Trophoblast cell (in vitro differentiated cells and primary cell): ENCODE measurements around the gene LRMDA.

Experiments used
- DNase-seq, 2 donors: peaks; one replicate each; pipeline ENCODE4 v3.0.0-alpha.2; 2016
- H2AFZ ChIP-seq: 2 replicates; pipeline ENCODE4 v1.6.1; 2013; ENCODE audit warnings: low read length, moderate library complexity, mild to moderate bottlenecking; ENCODE audit not compliant: insufficient read depth, poor library complexity
- H2AK5ac ChIP-seq: 2 replicates; pipeline ENCODE4 v1.6.1; 2013; ENCODE audit warnings: mild to moderate bottlenecking, low read length
- H2BK120ac ChIP-seq: 2 replicates; pipeline ENCODE4 v1.6.1; 2013; ENCODE audit warnings: low read length, mild to moderate bottlenecking, moderate library complexity; ENCODE audit not compliant: insufficient read depth, poor library complexity
- H2BK12ac ChIP-seq: 2 replicates; pipeline ENCODE4 v1.6.1; 2013; ENCODE audit warnings: mild to moderate bottlenecking, low read length, moderate library complexity
- H2BK5ac ChIP-seq: 2 replicates; pipeline ENCODE4 v1.6.1; 2013; ENCODE audit warnings: low read length, low read depth, moderate library complexity, mild to moderate bottlenecking; ENCODE audit not compliant: poor library complexity
- H3K14ac ChIP-seq: 2 replicates; pipeline ENCODE4 v1.6.1; 2013; ENCODE audit warnings: mild to moderate bottlenecking, low read length
- H3K18ac ChIP-seq: 2 replicates; pipeline ENCODE4 v1.6.1; 2013; ENCODE audit warnings: mild to moderate bottlenecking, low read length
- H3K23ac ChIP-seq: 2 replicates; pipeline ENCODE4 v1.6.1; 2013; ENCODE audit warnings: low read length
- H3K27ac ChIP-seq: 2 replicates; pipeline ENCODE4 v1.5.1; 2013; ENCODE audit warnings: low read depth, mild to moderate bottlenecking, inconsistent platforms, low read length, moderate library complexity
- H3K27me3 ChIP-seq: 2 replicates; pipeline ENCODE4 v1.6.1; 2013; ENCODE audit warnings: inconsistent platforms, mild to moderate bottlenecking, low read length, moderate library complexity; ENCODE audit not compliant: insufficient read depth
- H3K36me3 ChIP-seq, 2 experiments: 1 replicate in 1 of 2; 2 replicates in 1 of 2; pipeline ENCODE4 v1.6.1; 2013; ENCODE audit warnings: low read length in 2 of 2, mild to moderate bottlenecking in 2 of 2, moderate library complexity in 1 of 2; ENCODE audit not compliant: insufficient read depth in 2 of 2, control insufficient read depth in 1 of 2
- H3K4ac ChIP-seq: 2 replicates; pipeline ENCODE4 v1.6.1; 2013; ENCODE audit warnings: low read depth, mild to moderate bottlenecking, low read length, moderate library complexity
- H3K4me1 ChIP-seq, 2 experiments: 1 replicate in 1 of 2; 2 replicates in 1 of 2; pipeline ENCODE4 v1.6.1; 2013; ENCODE audit warnings: low read length in 2 of 2, mild to moderate bottlenecking in 2 of 2, moderate library complexity in 1 of 2; ENCODE audit not compliant: insufficient read depth in 2 of 2, control insufficient read depth in 1 of 2
- H3K4me2 ChIP-seq: 2 replicates; pipeline ENCODE4 v1.6.1; 2013; ENCODE audit warnings: inconsistent platforms, mild to moderate bottlenecking, low read length, moderate library complexity
- H3K4me3 ChIP-seq: 2 replicates; pipeline ENCODE4 v1.5.1; 2013; ENCODE audit warnings: mild to moderate bottlenecking, low read depth, low read length, inconsistent platforms
- H3K79me1 ChIP-seq: one replicate; pipeline ENCODE4 v1.6.1; 2013; ENCODE audit warnings: low read length
- H3K79me2 ChIP-seq: 2 replicates; pipeline ENCODE4 v1.6.1; 2013; ENCODE audit warnings: low read length, mild to moderate bottlenecking; ENCODE audit not compliant: control insufficient read depth, insufficient read depth, poor library complexity
- H3K9ac ChIP-seq: 2 replicates; pipeline ENCODE4 v1.6.1; 2013; ENCODE audit warnings: mild to moderate bottlenecking, low read length
- H3K9me3 ChIP-seq: 2 replicates; pipeline ENCODE4 v1.6.1; 2013; ENCODE audit warnings: low read depth, mild to moderate bottlenecking, control low read depth, inconsistent platforms, low read length; ENCODE audit not compliant: insufficient read depth
- H4K12ac ChIP-seq: 2 replicates; pipeline ENCODE4 v1.6.1; 2013; ENCODE audit warnings: low read depth, mild to moderate bottlenecking, low read length, moderate library complexity
- H4K8ac ChIP-seq: 2 replicates; pipeline ENCODE4 v1.6.1; 2013; ENCODE audit warnings: low read depth, mild to moderate bottlenecking, low read length, moderate library complexity
- H4K91ac ChIP-seq: one replicate; pipeline ENCODE4 v1.6.1; 2013; ENCODE audit warnings: low read depth, mild to moderate bottlenecking, low read length, moderate library complexity
- WGBS: extraction: QIAGEN DNeasy Blood & Tissue Kit; methylation state at CpG from one replicate; pipeline ENCODE4 v1.1.7; 2013; ENCODE audit warnings: missing lambda C conversion rate; ENCODE audit not compliant: insufficient read length, insufficient coverage; ENCODE audit errors: extremely low coverage; 5-methylcytosine and 5-hydroxymethylcytosine counted together

LRMDA gene

DNA sequence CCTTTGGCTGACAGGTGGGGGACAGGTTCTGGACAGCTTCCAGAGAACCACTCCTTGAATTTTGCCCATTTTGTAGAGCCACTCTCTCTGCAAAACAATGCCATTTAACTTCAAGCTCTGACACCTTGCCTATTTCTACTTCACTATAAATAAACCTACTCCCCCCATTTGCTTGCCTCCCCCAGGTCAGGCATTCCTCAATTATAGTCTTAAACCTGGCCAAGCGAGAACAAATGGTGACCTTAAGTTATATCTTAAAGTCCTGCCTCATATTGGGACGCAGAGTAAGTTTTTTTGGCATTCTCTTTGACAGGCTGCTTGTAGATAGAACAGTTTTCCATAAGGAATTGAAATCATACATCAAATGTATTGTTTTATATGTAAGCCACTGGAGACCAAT is 706.9 kb downstream of the LRMDA start:
- Histone ChIP-seq H2BK12ac (no peak overlapping the region), H2BK120ac (no peak overlapping the region), H3K14ac (no peak overlapping the region), H4K91ac (no peak overlapping the region), H3K79me1 (peaks cover 7% of the 10 kb centered on the region), H2AK5ac (no peak overlapping the region), H3K18ac (no peak overlapping the region), H3K4me2 (peak overlapping the region; percentile 29), H2AFZ (no peak overlapping the region), H3K79me2 (no peaks in the 10 kb centered on the region), H3K4ac (no peak overlapping the region), H3K9me3 (peaks cover under 1% of the 10 kb centered on the region), H4K8ac (no peak overlapping the region), H2BK5ac (no peak overlapping the region), H3K9ac (no peak overlapping the region), H4K12ac (no peak overlapping the region), H3K4me3 (no peak overlapping the region), H3K23ac (no peak overlapping the region), H3K36me3 (no peaks in the 10 kb centered on the region), H3K27me3 (no peaks in the 10 kb centered on the region), H3K4me1 (peaks cover 8 to 14% of the 10 kb centered on the region in 2 experiments), H3K27ac (no peak overlapping the region)
- no peak for DNase-seq
- no CpG with 5 or more reads among the region's 2 CpGs for WGBS

- Histone ChIP-seq H2BK5ac (no peak overlapping the region), H3K27me3 (no peaks in the 10 kb centered on the region), H2AK5ac (no peak overlapping the region), H2AFZ (no peak overlapping the region), H4K91ac (no peak overlapping the region), H4K8ac (no peak overlapping the region), H3K4me3 (no peak overlapping the region), H3K27ac (no peak overlapping the region), H2BK120ac (no peak overlapping the region), H2BK12ac (no peak overlapping the region), H3K14ac (no peak overlapping the region), H4K12ac (no peak overlapping the region), H3K79me1 (peaks cover 7% of the 10 kb centered on the region), H3K9ac (no peak overlapping the region), H3K79me2 (no peaks in the 10 kb centered on the region), H3K4me2 (no peak overlapping the region), H3K36me3 (no peaks in the 10 kb centered on the region), H3K23ac (no peak overlapping the region), H3K9me3 (no peaks in the 10 kb centered on the region), H3K4me1 (peaks cover 5 to 9% of the 10 kb centered on the region in 2 experiments), H3K4ac (no peak overlapping the region), H3K18ac (no peak overlapping the region)
- DNase-seq, result no peak
- WGBS, result no CpG with 5 or more reads among the region's 3 CpGs
These were observed 707.5 kb downstream of the LRMDA start for GRCh38 chr10:76138906-76139305.

GRCh38 chr10:76139431-76139830 is 708.0 kb downstream of the LRMDA start:
- peaks cover 3 to 5% of the 10 kb centered on the region in 2 experiments for H3K4me1 ChIP-seq
- no peak overlapping the region for H3K23ac ChIP-seq
- H2AK5ac ChIP-seq, result no peak overlapping the region
- H3K18ac ChIP-seq, result no peak overlapping the region
- H2BK12ac ChIP-seq, result no peak overlapping the region
- H3K4me3 ChIP-seq, result no peak overlapping the region
- no peaks in the 10 kb centered on the region for H3K27me3 ChIP-seq
- no peak overlapping the region for H3K4ac ChIP-seq
- no peak overlapping the region for H3K4me2 ChIP-seq
- no peaks in the 10 kb centered on the region for H3K36me3 ChIP-seq
- H4K8ac ChIP-seq, result no peak overlapping the region
- no peak overlapping the region for H3K14ac ChIP-seq
- H3K9ac ChIP-seq, result no peak overlapping the region
- H3K9me3 ChIP-seq, result no peaks in the 10 kb centered on the region
- no peak overlapping the region for H4K91ac ChIP-seq
- no peaks in the 10 kb centered on the region for H3K79me2 ChIP-seq
- H4K12ac ChIP-seq, result no peak overlapping the region
- H2BK5ac ChIP-seq, result no peak overlapping the region
- no peak for DNase-seq
- no peak overlapping the region for H2BK120ac ChIP-seq
- WGBS, result 100% methylated on average over 2 of the region's 5 CpGs
- no peak overlapping the region for H3K27ac ChIP-seq
- no peak overlapping the region for H2AFZ ChIP-seq
- peaks cover 4% of the 10 kb centered on the region for H3K79me1 ChIP-seq

- no peak overlapping the region for H3K4me3 ChIP-seq
- H2AFZ ChIP-seq, result no peak overlapping the region
- no peak overlapping the region for H3K4ac ChIP-seq
- peaks cover 4% of the 10 kb centered on the region for H3K79me1 ChIP-seq
- no peak overlapping the region for H2AK5ac ChIP-seq
- no peak overlapping the region for H4K91ac ChIP-seq
- no peak overlapping the region for H3K23ac ChIP-seq
- no peak overlapping the region for H4K8ac ChIP-seq
- H3K18ac ChIP-seq, result no peak overlapping the region
- H3K14ac ChIP-seq, result no peak overlapping the region
- no peak overlapping the region for H4K12ac ChIP-seq
- peaks cover 3 to 5% of the 10 kb centered on the region in 2 experiments for H3K4me1 ChIP-seq
- no peaks in the 10 kb centered on the region for H3K9me3 ChIP-seq
- no peak overlapping the region for H3K27ac ChIP-seq
- H3K9ac ChIP-seq, result no peak overlapping the region
- H3K36me3 ChIP-seq, result no peaks in the 10 kb centered on the region
- no peak overlapping the region for H3K4me2 ChIP-seq
- H2BK120ac ChIP-seq, result no peak overlapping the region
- H2BK5ac ChIP-seq, result no peak overlapping the region
- no peak for DNase-seq
- no peaks in the 10 kb centered on the region for H3K27me3 ChIP-seq
- WGBS, result no CpG with 5 or more reads among the region's 3 CpGs
- no peak overlapping the region for H2BK12ac ChIP-seq
- no peaks in the 10 kb centered on the region for H3K79me2 ChIP-seq
These were observed 710.0 kb downstream of the LRMDA start for GRCh38 chr10:76141376-76141775.
